ENCODE measurements around the gene ZNF883. TPM values are rescaled to one million over a fixed set of nuclear protein-coding genes. Genes with fewer than 3 reads are reported as not detected.

Gene ZNF883
- total RNA-seq, 4 donors from 2014 or later, result 0.62 to 1.2 (median 0.90) TPM

- Histone ChIP-seq H3K4me3 (no peak overlapping the region), H3K27ac (no peak overlapping the region), H3K4me1 (no peaks in the 10 kb centered on the region), H3K27me3 (no peaks in the 10 kb centered on the region), H3K9me3 (peaks cover 5 to 95% (median 5%) of the 10 kb centered on the region in 3 donors), H3K36me3 (peaks cover 0 to 50% of the 10 kb centered on the region in 2 donors)
- TF ChIP-seq CTCF (IDR thresholded peaks at IDR 0.05) (no peak), POLR2AphosphoS5 (IDR thresholded peaks at IDR 0.05) (no peak), POLR2A (IDR thresholded peaks at IDR 0.05) (no peak), EP300 (IDR thresholded peaks at IDR 0.05) (no peak)
- ATAC-seq, result no peak
- 91 to 97% methylated on average over 8 of the region's 8 CpGs for WGBS, 2 donors (ENCODE audit: low coverage in 1 of 2)
Measured at GRCh38 chr9:112997236-112997941, 14.6 kb downstream of the ZNF883 start.

GRCh38 chr9:112971415-112971814, 40.6 kb downstream of the ZNF883 start:
- ATAC-seq, result no peak
- Histone ChIP-seq H3K9me3 (peaks cover 0 to 24% (median 0%) of the 10 kb centered on the region in 3 donors), H3K36me3 (no peaks in the 10 kb centered on the region), H3K4me1 (no peaks in the 10 kb centered on the region), H3K27ac (no peak overlapping the region), H3K4me3 (no peak overlapping the region), H3K27me3 (no peaks in the 10 kb centered on the region)
- TF ChIP-seq POLR2AphosphoS5 (IDR thresholded peaks at IDR 0.05), result no peak
- no peak for TF ChIP-seq EP300 (IDR thresholded peaks at IDR 0.05)
- TF ChIP-seq CTCF (IDR thresholded peaks at IDR 0.05), result no peak
- no peak for TF ChIP-seq POLR2A (IDR thresholded peaks at IDR 0.05)
- WGBS, 2 donors (ENCODE audit: low coverage in 1 of 2), result 27 to 28% methylated on average over 5 of the region's 5 CpGs

GRCh38 chr9:112970939-112971338, 41.1 kb downstream of the ZNF883 start:
- H3K9me3 ChIP-seq, result peaks cover 0 to 19% (median 0%) of the 10 kb centered on the region in 3 donors
- H3K4me3 ChIP-seq, result no peak overlapping the region
- H3K27ac ChIP-seq, result no peak overlapping the region
- TF ChIP-seq POLR2A (IDR thresholded peaks at IDR 0.05), result no peak
- no peak for TF ChIP-seq POLR2AphosphoS5 (IDR thresholded peaks at IDR 0.05)
- TF ChIP-seq CTCF (IDR thresholded peaks at IDR 0.05), result no peak
- no peak for TF ChIP-seq EP300 (IDR thresholded peaks at IDR 0.05)
- no peaks in the 10 kb centered on the region for H3K27me3 ChIP-seq
- 31 to 48% methylated on average over 6 of the region's 6 CpGs for WGBS, 2 donors (ENCODE audit: low coverage in 1 of 2)
- H3K4me1 ChIP-seq, result no peaks in the 10 kb centered on the region
- ATAC-seq, result no peak
- H3K36me3 ChIP-seq, result no peaks in the 10 kb centered on the region

- TF ChIP-seq POLR2AphosphoS5 (IDR thresholded peaks at IDR 0.05), result no peak
- no peak for TF ChIP-seq EP300 (IDR thresholded peaks at IDR 0.05)
- TF ChIP-seq POLR2A (IDR thresholded peaks at IDR 0.05), result no peak
- TF ChIP-seq CTCF (IDR thresholded peaks at IDR 0.05), result no peak
- no peak for ATAC-seq
- no peaks in the 10 kb centered on the region for H3K36me3 ChIP-seq
- WGBS, 2 donors (ENCODE audit: low coverage in 1 of 2), result 19 to 20% methylated on average over 1 to 4 of the region's 4 CpGs
- peaks cover 0 to 9% (median 0%) of the 10 kb centered on the region in 3 donors for H3K9me3 ChIP-seq
- H3K27me3 ChIP-seq, result no peaks in the 10 kb centered on the region
- H3K27ac ChIP-seq, result no peak overlapping the region
- H3K4me3 ChIP-seq, result no peak overlapping the region
- no peaks in the 10 kb centered on the region for H3K4me1 ChIP-seq
Measured at GRCh38 chr9:112969730-112970129, 42.3 kb downstream of the ZNF883 start.

GRCh38 chr9:112955550-112955949, 56.4 kb downstream of the ZNF883 start:
- Histone ChIP-seq H3K27me3 (peaks cover 19% of the 10 kb centered on the region), H3K4me1 (no peaks in the 10 kb centered on the region), H3K9me3 (peaks cover 0 to 6% (median 0%) of the 10 kb centered on the region in 3 donors), H3K36me3 (no peaks in the 10 kb centered on the region), H3K27ac (no peak overlapping the region), H3K4me3 (no peak overlapping the region)
- 18 to 71% methylated on average over 1 of the region's 1 CpG for WGBS, 2 donors (ENCODE audit: low coverage in 1 of 2)
- ATAC-seq, result no peak
- no peak for TF ChIP-seq EP300 (IDR thresholded peaks at IDR 0.05)
- no peak for TF ChIP-seq POLR2AphosphoS5 (IDR thresholded peaks at IDR 0.05)
- TF ChIP-seq CTCF (IDR thresholded peaks at IDR 0.05), result no peak
- no peak for TF ChIP-seq POLR2A (IDR thresholded peaks at IDR 0.05)

Measured in gastroesophageal sphincter (tissue), 4 donors.